Prostate gland (tissue), 2 donors: ENCODE data around the gene ZIM2.

Experiments used
- POLR2A ChIP-seq: fragments of 450-650 bp; IDR thresholded peaks from one replicate; pipeline ENCODE4 v1.6.1; 2016; ENCODE audit warnings: antibody characterized with exemption, mild to moderate bottlenecking
- POLR2AphosphoS5 ChIP-seq: sonication (generic); formaldehyde crosslinking; IDR thresholded peaks from one replicate; pipeline ENCODE4 v1.6.1; 2017; ENCODE audit warnings: antibody characterized with exemption
- TF ChIP-seq, protein P1 (sequence below), 4 experiments: fragments of 200-600 bp in 2 of 4; fragments of 450-650 bp in 2 of 4; sonication (generic) in 2 of 4; IDR thresholded peaks; 1 replicate in 3 of 4; 2 replicates in 1 of 4; pipeline ENCODE4 v1.5.1; 2016 to 2019; ENCODE audit warnings: antibody characterized with exemption in 4 of 4, mild to moderate bottlenecking in 2 of 4, moderate library complexity in 2 of 4

DNA sequence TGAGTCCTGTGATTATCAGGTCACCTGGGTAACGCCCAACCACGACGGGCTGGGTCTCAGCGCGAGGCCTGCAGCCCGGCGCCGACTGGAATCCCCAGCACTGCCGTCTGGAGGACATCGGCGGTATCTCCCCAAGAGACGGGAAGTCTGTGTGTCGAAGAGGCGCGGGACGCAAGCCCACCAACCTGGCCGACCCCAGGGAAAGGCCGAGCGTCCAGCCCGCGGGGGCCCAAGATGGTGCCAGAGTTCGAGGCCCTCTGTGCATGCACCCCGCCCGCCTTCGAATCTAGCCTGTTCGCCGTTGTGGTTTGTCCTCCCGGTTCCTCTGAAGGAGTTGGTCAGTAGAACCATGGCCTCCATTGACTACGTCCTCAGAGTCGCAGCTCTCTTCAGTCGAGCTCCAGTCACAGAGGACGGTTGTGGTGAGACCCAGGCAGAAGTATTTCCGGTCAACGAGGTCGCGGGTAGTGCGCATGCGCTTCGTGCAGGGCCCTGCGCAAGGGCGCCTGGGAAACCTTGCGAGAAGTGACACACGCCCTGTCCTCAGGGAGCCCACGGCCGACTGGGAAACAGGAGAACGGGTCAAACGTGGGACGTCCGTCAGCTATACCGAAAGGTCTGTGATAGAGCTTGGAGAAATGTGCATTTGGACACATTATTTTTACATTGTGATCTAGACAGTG lies 24.1 kb upstream of the ZIM2 start:
- TF ChIP-seq POLR2A (no peak), POLR2AphosphoS5 (no peak)
- TF ChIP-seq, protein P1, sequence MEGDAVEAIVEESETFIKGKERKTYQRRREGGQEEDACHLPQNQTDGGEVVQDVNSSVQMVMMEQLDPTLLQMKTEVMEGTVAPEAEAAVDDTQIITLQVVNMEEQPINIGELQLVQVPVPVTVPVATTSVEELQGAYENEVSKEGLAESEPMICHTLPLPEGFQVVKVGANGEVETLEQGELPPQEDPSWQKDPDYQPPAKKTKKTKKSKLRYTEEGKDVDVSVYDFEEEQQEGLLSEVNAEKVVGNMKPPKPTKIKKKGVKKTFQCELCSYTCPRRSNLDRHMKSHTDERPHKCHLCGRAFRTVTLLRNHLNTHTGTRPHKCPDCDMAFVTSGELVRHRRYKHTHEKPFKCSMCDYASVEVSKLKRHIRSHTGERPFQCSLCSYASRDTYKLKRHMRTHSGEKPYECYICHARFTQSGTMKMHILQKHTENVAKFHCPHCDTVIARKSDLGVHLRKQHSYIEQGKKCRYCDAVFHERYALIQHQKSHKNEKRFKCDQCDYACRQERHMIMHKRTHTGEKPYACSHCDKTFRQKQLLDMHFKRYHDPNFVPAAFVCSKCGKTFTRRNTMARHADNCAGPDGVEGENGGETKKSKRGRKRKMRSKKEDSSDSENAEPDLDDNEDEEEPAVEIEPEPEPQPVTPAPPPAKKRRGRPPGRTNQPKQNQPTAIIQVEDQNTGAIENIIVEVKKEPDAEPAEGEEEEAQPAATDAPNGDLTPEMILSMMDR (IDR thresholded peaks at IDR 0.05) = no peak
